ENCODE results near the gene MORN1.

The MORN1 gene

DNA sequence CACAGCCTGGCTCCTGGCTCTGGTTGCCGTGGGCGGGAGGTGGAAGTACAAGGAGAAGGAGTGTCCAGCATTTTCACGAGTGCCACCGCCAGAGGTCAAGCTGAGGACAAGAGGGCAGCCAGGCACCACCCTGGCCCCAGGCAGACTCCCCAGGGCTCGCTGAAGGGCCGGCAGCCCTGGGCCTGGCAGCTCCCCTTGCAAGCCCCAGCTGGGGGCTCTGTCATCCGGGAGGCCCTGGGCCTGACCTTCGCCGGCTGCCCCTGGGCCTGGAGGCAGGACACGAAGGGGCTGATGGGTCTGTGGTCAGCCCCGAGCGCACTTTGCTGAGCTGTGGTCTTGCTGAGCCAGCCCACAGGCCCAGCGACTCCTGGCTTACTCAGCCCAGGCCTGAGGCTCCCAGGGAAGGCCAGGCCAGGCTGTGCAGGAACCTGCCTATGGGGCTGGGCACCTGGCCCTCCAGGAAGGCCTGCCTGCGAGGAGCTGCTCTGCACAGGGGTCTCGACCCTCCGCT is 74.8 kb downstream of the MORN1 start:
- no peak for DNase-seq

DNA sequence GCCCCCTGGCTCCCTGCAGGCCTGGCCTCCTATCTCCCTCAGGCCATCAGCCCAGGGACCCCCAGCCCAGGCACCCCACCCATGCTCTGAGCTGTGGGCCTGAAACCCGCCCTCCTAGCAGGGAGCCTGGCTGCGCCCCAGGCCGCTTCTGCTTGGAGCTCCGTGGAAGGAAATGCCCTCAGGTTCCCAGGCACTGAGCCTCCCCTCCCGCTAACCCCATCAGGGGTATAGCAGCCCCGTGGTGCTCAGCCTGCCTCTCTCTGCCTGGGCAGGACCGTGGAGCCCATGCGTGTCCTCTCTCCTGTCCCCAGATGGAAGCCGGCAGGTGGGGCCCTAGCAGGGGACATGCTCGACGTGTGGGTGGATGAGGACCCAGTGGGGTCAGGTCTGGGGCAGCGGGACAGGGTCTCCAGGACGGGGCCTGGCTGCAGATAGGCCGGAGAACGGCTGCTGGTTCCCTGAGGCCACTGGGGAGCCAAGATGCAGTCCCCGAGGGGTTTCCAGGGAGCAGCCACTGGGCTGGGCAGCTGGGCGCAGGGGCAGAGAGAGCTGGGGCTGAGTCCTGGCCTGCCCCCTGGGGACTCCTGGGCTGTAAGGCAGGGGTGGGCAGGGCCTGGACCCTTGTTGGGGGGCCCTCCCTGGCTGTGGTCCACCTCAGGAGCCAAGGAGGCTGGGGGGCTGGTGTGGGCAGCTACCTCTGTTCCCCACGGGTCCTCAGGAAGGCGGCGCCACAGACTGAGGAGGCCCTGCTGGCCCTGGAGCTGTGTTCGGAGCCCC is 75.5 kb downstream of the MORN1 start:
- DNase-seq, result no peak

GRCh38 chr1:2314803-2315673 is 76.3 kb downstream of the MORN1 start:
- DNase-seq, result no peak

DNA sequence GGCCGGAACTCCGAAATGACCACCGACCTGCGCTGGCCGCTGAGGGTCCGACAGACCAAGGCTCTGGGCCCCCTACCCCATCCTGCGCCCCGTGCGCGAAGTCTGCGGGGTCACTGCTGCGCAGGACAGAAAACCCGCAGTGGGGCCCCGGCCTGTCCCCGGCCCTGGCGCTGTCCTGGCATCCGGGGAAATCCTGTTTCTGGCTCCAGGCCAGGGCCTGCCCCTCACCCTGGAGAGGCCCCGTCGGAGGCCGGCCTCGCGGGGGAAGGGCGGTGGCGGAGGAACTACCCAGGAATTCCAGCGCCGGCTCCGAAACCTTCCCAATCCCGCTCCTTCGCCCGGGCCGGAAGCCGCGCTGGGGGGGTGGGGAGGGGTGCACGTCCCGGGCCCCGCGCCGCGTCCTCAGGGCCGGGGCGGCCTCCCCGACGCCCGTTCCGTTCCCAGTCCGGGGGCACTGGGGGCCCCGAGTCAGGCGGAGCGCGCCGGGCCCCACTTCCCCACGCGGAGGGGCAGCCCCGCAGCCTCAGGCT is 77.0 kb downstream of the MORN1 start:
- DNase-seq, result peak; percentile 26

- DNase-seq, result no peak
These were observed 77.6 kb downstream of the MORN1 start for GRCh38 chr1:2313651-2314261.

DNA sequence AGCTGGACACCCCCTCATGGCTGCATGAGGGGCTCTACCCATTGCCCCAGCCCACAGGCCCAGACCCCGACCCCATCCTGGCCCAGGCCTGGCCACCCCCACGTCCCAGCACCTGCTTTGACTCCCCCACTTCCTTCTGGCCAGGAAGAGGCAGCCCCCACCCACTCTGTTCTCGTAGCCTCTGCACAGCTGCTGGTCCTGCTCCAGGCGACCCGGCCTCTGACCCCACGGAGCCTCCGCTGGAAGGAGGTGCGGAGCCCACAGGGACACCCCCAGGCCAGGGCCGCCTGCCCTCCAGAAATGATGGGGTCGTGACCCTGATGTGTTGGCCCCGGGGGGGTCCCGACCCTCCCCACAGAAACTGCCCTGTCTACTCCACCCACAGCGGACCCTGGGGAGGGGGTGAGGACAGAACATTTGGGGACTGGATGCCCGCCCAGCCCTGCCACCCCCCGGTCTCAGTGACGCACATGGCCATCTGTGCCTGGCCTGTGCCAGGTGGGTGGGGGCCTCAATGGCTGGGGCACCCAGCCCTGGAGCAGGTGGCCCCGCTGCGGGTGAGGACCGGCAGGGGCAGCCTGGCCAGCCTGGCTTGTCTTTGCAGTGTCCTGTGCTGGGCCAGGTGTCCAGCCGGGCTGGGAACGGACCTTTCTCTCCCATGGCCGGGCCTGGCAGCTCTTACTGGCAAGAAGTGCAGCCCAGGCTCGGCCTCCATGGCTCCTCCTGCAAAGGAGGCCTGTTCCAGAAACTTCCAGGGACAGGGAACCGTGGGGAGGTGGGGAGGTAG is 78.6 kb downstream of the MORN1 start:
- no peak for DNase-seq

DNA sequence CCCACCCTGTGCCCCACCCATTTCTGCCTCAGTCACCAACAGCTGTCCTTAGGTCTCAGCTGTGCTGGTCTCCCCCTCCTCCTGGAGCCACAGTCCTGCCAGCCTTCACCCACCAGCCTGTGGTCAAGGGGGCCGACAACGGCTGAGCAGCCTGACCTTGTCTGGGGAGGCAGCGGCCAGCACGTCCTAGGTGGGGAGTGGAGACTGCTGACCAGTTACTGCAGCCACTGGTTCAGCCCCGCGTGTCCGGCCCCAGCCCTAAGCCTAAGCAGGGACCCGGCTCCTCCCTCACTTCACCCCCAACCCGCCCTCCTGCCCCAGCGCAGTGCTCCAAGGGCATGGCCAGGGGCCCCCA is 79.2 kb downstream of the MORN1 start:
- no peak for DNase-seq

DNA sequence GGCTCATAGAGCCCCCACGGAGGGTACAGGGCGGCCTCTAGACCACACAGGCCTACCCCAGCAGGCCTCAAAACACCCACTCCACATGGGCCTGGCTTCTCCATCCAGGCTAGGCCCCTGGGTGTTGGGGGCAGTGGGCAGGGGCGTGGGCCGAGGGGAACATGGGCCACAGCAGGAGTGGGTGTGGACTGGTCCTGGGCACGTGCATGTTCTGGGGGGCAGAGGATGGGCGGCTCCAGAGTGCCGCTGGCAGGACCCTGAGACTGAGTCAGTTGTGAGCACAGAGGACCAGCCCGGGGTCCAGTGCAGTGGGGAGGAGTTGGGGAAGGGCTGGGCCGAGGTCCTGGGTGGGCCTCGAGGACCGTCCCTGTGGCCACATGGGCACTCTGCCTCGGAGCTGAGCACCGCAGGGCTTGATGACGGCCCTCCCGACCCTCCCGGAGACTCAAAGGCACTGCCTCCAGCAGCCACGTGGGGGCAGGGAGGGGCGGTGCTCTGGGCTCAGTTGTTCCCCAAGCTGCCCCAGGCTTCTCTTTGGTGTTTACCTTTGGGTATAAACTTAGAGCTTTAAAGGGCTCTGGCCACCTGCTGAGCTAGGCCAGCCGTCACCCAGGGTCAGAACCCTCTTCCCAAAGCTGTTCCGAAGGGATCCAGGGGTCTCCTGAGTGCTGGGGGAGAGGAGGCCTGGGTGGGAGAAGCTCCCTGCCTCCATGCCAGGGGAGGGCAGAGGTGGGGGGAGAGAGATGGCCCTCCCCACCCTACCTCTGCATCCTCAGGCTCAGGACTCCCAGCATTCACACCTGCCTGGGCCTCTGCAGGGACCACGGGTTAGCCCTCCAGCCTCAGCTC is 79.9 kb downstream of the MORN1 start:
- no peak for DNase-seq

- no peak for DNase-seq
These were observed 80.8 kb downstream of the MORN1 start for GRCh38 chr1:2310332-2311183.

DNA sequence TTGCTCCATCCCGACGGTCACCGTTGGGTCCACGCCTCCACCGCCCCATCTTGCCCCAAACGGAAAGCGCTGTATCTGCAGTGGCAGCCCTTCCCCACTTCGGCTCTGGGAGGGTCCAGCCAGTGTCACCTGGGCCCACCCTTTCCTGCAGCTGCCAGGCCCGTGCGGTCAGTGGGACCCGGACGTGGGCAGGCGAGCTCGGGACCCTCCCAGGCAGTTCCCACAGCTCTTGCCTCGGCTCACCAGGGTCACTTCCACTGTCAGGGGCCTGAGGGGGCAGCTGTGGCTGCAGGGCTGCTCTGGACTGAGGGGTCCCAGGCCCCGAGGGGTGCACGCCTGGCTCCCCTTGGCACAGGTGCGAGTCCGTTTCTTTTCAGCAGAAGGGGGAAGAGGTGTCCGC is 82.5 kb downstream of the MORN1 start:
- no peak for DNase-seq

DNA sequence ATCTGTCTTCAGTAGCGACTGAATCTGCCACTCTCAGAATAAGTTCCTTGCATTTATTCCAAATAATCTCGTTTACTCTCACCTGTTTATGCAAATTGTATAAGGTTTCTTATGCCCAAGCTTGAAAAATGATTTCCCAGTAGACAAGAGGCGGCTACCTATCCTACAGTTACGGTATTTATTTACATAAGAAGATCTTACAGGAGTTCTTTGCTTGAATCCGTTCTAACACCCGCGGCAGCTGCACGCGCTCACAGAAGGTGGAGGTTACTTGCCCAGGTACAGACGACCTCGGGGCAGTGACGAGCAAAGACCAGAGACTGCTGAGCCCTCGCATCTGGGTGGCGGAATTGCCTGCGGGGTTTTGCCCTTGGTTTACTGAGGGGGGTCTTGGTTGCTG is 83.4 kb downstream of the MORN1 start:
- no peak for DNase-seq

GRCh38 chr1:2307064-2307605 is 84.2 kb downstream of the MORN1 start:
- DNase-seq, result no peak

GRCh38 chr1:2306151-2306978 is 85.0 kb downstream of the MORN1 start:
- DNase-seq, result no peak

- no peak for DNase-seq
These were observed 86.3 kb downstream of the MORN1 start for GRCh38 chr1:2304921-2305681.

DNA sequence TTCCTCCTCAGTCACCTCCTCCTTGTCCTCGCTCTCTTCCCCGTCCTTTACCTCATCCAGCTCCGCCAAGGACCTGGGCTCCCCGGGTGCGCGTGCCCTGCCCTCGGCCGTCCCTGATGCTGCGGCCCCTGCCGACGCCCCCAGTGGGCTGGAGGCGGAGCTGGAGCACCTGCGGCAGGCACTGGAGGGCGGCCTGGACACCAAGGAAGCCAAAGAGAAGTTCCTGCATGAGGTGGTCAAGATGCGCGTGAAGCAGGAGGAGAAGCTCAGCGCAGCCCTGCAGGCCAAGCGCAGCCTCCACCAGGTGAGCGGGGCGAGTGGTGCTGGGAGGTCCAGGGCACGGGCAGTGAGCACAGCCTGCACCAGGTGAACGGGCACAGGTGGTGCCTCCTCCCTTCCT is 87.1 kb downstream of the MORN1 start:
- no peak for DNase-seq

DNA sequence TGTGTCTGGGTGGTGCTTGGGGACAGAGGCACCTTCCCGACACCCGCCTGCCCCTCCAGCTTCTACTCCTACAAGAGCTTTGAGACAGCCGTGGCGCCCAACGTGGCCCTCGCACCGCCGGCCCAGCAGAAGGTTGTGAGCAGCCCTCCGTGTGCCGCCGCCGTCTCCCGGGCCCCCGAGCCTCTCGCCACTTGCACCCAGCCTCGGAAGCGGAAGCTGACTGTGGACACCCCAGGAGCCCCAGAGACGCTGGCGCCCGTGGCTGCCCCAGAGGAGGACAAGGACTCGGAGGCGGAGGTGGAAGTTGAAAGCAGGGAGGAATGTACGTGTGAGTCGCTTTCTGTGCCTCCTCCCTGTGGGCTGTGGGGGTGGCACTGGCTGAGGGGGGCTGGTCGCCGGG is 87.6 kb downstream of the MORN1 start:
- DNase-seq, result no peak

DNA sequence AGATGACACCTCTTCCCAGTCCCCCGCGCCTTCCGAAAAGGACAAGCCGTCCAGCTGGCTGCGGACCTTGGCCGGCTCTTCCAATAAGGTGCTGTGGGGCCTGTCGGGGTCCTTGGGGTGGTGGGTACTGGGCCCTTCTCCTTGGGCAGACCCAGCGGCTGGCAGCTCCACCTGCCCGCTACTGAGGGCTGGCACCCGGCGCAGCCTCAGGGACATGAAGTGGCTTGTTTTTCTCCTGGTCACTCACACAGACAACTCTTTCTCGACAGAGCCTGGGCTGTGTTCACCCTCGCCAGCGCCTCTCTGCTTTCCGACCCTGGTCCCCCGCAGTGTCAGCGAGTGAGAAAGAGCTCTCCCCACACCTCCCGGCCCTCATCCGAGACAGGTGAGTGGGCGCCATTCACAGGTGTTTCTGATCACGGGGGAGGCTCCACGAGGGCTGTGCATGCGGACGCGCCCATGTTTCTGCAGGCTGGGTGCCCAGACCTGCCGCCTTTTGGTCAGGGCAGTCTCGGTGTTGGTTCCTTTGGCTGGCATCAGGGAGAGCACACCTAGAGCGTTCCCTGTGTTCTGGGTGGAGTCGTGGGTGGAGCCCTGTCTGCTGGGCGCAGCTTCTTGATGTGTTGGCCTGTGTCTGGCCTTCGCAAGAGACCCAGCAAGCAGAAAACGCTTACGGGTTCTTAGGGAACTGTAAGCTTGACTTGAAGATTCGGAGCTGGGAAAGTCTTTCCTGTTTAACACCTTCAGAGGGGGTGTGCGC is 88.2 kb downstream of the MORN1 start:
- DNase-seq, result no peak

All from amniotic stem cell (primary cell).